GM18867 (cell line): ENCODE data around the gene XPOT.

Experiments
- ATAC-seq: cut with Tn5 transposase; IDR thresholded peaks from one replicate; pipeline ENCODE4 v1.9.1; 2021; ENCODE audit warnings: mild to moderate bottlenecking, moderate library complexity; ENCODE audit not compliant: unreplicated experiment

The XPOT gene

DNA sequence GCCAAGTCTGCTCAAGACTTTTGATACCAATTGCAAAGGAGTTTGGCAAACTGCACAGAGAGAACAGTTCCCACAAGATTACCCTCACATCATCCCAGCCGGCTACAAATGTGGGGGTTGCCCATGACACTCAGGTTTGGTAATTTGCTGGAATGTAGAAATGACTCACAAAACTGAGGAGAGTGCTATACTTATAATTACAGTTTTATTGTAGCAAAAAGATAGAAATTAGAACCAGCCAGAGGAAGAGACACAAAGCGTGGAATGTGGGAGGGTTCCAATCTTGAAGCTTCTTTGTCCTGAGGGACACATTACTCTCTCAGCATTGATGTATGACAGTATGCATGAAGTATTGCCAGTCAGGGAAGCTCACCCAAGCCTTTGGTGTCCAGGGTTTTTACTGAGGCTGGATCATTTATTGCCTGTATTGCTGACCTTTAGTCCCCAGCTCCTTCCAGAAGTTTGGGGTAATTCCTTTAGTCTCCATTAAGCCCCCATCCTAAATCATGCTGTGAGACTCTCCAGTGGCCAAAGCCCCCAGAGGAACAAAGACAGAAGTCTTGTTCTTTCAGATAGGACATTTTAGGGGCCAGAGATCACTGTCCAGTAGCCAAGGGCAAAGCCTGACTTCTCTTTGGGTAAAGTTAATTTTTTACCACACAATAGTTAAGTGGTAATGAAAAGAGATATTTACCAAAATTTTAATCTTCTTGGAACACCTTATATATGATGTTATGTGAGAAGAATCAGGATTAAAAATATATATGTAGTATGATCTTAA is 57.6 kb downstream of the XPOT start:
- ATAC-seq: no peak

DNA sequence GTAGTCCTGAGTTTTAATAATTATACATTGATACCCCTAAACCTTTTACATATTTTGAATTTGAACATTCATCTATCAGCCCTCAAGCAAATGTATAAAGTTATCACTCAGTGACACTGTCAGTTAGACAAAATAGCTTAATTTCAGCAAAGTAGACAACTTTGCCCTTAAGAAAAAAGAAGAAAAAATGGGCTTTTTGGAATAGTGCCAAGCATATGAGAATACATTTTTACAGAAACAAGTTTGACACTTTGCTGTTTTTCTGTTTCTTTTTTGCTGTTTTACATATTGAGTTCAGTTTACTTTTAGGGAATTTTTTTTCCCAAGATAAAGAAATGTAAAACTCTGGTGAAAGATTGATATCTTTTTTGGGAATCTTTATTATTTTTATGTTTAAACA is 62.0 kb downstream of the XPOT start:
- no peak for ATAC-seq

DNA sequence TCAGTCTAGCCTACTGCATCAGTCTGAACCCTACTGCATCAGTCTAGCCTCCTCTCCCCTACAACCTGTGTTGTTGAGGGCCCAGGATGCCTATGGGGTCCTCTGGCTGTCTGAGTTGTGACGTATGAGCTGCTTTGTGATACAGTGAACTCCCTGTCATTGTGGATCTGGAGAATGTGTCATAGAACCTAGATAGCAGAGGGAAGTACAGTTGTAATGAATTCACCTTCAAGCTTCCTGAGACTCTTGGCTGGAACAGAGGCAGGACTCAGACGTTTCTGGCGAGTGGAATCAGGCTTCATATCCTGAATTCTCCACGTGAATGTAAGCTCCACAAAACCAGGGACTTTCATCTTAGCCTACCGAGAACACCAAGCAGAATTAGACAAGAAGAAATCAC is 64.8 kb downstream of the XPOT start:
- ATAC-seq: no peak

DNA sequence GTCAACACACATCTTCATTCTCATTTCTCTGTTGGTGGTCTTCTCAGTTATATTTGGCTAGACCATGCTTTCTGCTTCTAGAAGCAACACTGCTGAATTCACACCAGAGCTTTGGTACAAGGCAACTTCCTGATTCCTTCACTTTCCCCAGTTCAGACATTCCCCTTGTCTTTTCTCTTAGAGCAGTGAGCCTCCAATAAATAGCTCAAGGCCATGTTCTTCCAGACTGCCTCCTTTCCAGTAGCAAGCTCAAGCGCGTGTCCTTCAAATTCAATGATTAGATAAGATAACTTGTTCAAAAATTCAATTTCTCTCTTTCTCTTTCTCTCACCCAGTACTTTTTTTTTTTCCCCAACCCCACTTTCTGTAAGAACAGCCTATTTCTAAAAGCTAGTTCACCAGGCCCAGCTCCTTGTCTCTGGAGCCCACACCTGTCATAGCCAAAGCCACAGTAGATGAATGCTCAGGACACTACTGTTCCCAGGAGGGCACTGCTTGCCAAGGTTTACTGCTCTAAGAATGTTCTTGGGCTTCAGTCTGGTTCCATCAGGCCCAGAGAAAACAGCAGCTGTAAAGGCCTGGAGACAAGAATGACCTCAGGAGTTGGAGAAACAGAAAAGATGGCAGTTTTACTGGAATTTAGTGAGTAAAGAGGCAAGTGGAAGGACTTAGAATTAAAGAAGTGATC is 65.4 kb downstream of the XPOT start:
- ATAC-seq: no peak

DNA sequence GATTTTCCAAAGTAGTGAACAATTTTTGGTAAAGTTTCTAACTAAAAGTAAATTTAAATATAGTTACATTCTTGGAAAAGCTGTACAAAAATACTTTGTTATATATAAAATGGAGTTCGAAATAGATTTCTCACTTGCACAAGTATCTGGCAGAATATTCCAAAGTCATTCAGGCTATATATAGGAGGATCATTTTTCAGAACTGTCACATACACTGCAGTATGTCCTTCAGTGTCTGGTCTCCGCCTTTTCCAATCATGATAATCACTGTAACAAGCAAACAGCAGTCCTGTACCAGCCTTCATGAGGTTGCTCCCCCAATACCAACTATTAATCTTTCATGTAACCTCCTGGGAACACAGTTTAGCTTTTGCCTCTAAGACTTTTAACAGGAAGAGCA is 66.3 kb downstream of the XPOT start:
- no peak for ATAC-seq

DNA sequence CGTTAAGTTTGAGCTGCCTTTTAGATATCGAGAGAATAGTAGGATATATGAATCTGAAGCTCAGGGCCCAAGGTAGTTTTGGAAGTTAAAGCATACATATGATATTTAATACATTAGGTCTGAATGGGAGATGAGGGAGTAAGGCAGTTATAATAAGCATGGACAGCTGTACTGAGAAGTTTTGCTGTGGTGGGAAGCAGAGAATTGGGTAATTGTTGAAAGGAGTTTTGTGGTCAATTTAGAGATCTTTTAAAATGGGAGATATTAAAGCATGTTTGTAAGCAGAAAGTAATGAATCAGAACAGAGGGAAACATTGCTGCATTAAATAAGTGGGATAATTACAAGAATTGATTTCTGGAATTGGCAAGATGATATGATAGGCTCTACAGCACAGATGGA is 69.0 kb downstream of the XPOT start:
- no peak for ATAC-seq

DNA sequence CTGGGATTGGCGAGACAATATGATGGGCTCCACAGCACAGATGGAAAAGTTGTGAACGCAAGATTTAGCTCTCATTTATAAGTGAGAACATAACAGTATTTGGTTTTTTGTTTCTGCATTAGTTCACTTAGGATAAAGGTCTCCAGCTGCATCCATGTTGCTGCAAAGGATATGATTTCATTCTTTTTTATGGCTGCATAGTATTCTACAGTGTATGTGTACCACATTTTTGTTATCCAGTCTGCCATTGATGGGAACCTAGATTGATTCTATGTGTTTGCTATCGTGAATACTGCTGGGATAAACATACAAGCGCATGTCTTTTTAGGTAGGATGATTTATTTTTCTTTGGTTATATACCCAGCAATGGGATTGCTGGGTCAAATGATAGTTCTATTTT is 71.3 kb downstream of the XPOT start:
- no peak for ATAC-seq

DNA sequence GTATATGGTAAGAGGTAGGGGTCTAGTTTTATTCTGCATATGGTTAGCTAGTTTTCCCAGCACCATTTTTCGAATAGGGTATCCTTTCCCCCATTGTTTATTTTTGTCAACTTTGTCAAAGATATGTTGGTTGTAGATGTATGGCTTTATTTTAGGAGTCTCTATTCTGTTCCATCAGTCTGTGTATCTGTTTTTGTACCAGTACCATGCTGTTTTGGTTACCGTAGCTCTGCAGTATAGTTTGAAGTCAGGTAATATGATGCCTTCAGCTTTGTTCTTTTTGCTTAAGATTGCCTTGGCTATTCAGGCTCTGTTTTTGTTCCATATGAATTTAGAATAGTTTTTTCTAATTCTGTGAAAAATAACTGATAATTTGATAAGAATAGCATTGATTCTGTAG is 72.7 kb downstream of the XPOT start:
- no peak for ATAC-seq

DNA sequence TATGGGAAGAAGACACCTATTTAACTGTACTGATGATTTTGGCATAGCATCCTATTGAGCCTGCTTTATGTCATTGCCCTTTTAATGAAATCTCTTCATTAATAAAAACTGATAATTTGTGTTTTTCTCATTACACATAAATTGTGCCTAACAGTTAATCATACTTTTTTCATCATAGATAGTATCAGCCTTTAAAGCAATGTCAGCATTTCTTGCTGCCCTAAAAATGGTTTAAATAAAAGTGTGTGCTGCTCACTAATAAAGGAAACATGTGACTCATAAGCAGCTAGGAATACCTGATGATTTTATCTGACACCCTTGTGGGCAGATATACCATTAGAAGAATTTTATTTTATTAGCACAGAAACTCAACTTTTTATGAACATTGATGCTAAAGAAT is 74.5 kb downstream of the XPOT start:
- ATAC-seq: no peak

DNA sequence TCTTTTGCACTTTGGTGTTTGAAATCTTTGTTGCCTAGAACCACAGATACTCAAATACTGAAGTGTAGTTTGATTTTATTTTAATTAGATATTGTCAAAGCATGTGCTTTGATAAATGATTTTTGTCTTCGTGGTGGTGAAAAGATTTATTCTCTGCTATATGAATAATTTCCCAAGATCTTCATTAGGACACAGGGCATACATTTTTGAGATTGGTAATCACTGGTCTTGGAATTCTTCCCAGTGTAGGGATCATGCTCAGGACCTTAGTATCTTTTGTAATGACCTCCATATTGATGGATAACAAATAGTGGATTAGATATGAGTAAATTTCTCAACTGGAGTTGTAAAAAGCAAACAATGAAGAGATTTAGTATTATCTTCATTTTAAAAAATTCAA is 76.0 kb downstream of the XPOT start:
- ATAC-seq: no peak

DNA sequence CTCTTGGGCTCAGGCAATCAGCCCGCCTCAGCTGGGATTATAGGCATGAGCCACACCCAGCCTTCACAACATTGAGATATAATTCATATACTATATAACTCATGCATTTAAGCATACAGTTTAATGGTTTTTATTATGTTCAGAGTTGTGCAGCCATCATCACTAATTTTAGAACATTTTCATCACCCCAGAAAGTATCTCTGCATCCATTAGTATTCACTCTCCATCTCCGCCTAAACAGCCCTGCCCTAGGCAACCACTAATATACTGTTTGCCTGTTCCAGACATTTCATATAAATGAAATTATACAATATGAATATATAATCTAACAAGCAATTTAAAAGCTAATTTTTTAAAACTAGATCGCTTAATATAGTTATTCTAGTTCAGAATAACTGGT is 82.5 kb downstream of the XPOT start:
- ATAC-seq: no peak

DNA sequence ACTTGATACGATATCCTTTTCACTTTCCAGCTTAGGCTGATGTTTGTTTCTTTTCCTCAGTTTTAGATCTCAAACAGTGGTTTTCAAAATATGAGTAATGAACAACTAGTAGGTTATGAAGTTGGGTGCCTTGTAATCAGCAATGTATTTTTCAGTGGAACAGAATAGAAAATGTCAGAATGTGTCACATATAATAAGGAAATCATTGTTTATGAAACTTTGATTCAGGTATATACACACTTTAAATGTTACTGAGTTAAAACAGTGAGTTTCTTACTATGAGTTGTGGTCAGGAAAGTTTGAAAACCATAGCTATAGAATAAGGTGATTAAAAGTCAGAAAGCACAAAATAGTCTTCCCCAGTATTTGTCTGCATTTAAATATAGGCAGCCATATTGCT is 87.5 kb downstream of the XPOT start:
- no peak for ATAC-seq

DNA sequence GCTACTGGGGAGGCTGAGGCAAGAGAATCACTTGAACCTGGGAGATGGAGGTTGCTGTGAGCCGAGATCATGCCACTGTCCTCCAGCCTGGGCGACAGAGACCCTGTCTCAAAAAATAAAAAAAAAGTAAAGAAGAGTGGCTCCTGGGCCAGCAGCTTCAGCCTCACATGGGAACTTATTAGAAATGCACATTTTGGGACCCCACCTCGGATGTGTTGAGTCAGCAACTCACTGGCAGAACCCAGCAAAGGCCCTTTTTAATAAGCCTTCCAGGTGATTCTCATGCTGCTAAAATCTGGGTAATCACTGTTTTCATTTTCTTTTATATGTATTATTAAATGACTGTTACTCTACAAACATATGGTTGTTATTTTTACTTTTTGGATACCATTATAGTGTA is 89.3 kb downstream of the XPOT start:
- no peak for ATAC-seq

DNA sequence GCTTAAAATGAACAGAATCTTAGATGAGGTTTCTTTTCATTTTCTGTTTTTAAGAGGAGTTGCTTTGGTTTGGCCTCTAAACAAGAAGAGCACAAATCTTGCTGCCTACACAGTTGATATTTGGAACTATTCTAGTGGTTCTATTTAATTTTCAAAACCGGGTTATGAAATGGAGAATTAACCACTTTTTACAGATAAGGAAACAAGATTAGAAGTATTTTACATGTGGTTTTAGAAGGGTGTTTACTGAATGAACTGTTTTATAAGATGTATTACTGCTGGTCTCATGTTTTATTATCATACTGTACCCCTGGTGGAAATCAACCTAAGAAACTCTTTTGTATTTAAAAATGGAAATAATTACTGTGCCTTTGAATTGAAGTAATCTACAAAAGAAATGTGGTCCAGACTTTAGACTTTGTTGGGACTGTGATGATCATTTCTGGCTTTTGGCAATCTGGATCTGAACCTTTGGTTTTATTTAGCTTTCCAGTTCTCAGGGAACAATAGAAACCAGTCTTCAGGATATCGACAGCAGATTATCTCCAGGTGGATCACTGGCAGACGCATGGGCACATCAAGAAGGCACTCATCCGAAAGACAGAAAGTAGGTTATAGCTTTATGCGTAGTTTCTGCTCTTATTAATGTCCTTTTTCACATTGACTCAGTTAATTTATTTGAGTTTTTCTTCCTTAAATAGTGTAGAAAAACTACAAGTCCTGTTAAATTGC is 91.0 kb downstream of the XPOT start:
- ATAC-seq: no peak

DNA sequence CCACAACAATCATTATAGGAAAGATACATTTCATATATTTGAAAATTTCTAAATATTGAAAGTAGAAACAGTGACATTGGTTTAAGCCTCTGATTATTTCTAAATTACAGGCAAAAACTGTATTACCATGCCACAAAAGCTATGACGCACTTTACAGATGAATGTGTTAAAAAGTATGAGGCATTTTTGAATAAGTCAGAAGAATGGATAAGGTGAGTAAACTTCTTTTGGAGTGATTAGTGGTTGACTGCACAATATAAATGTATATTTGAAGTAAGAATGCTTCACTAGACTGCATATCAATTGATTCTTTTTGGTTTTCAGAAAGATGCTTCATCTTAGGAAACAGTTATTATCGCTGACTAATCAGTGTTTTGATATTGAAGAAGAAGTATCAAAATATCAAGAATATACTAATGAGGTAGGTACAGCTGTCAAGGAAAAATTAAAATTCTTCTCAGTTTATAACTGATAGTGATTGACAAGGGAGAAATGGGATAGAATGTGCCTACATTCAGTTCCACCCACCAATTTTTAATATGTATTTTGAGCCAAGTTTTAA is 92.7 kb downstream of the XPOT start:
- no peak for ATAC-seq

DNA sequence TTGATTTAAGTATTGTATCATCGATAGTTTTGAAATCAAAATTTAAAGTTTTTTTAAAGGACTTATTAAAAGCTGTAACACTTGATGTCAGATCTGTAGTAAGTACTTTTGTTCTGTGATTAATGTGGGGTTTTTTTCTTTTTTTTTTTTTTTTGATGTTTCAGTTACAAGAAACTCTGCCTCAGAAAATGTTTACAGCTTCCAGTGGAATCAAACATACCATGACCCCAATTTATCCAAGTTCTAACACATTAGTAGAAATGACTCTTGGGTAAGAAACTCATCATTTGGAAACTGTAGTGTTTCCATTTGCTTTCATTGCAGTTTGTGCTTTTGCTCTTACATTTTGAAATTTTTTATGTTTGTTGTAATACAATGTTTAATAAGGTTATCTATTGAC is 93.3 kb downstream of the XPOT start:
- ATAC-seq: no peak

DNA sequence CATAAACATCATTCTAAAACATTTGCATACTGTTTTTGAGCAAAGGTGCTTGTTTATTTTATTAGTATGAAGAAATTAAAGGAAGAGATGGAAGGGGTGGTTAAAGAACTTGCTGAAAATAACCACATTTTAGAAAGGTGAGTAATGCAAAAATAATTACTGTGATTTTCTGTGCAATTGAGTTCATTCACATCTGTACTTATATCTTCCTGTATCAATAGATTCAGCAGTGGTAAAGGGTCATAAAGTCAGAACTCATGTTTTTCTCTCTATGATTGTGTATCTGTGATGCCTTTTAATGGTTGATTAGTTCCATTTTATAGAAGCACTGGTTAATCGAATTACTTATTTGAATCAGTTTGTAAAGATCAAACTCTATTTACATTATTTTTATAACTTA is 93.7 kb downstream of the XPOT start:
- no peak for ATAC-seq

DNA sequence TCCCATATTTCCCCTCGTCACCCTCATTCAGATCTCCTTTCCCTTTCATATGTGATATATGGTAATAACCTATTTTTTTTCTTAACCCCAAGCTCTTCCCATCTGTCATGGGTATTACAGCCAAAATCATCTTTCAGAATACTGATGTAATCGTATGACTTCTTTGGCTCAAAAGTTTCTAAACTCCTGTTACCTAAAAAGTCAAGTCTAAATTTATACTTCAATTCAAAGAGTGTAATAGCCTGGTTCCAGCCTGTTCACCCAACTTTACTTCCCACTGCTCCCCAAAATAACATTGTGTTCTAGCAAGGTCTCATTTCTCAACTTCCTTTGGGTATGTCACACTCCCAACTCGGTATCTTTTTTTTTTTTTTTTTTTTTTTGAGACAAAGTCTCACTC is 96.2 kb downstream of the XPOT start:
- ATAC-seq: no peak
